CD1c-positive myeloid dendritic cell (primary cell): ENCODE results near the gene OPHN1.
"Not testable (repeated sequence)": the region's sequence is repeated elsewhere in the genome, so short reads cannot be mapped to it uniquely, and the experiment has no call there.

Experiments used
- DNase-seq: peaks from one replicate; pipeline ENCODE4 v3.0.0-alpha.2; 2016; ENCODE audit errors: extremely low spot score

OPHN1 gene

GRCh38 chrX:68424719-68425118 is 8.6 kb downstream of the OPHN1 start:
- no peak for DNase-seq

GRCh38 chrX:68422478-68422877 is 10.8 kb downstream of the OPHN1 start:
- DNase-seq: no peak

- no peak for DNase-seq
Measured at GRCh38 chrX:68421636-68422035, 11.7 kb downstream of the OPHN1 start.

- no peak for DNase-seq
Measured at GRCh38 chrX:68420559-68420958, 12.7 kb downstream of the OPHN1 start.

GRCh38 chrX:68419975-68420374 is 13.3 kb downstream of the OPHN1 start:
- peak; percentile 22 for DNase-seq

GRCh38 chrX:68417651-68418050 is 15.6 kb downstream of the OPHN1 start:
- DNase-seq: no peak

GRCh38 chrX:68416592-68416991 is 16.7 kb downstream of the OPHN1 start:
- no peak for DNase-seq

GRCh38 chrX:68415316-68415715 is 18.0 kb downstream of the OPHN1 start:
- DNase-seq: peak; percentile 20

- no peak for DNase-seq
Measured at GRCh38 chrX:68413254-68413653, 20.0 kb downstream of the OPHN1 start.

GRCh38 chrX:68411729-68412128 is 21.6 kb downstream of the OPHN1 start:
- DNase-seq: no peak

- DNase-seq: no peak
Measured at GRCh38 chrX:68409194-68409593, 24.1 kb downstream of the OPHN1 start.

- DNase-seq: no peak
Measured at GRCh38 chrX:68403522-68403921, 29.8 kb downstream of the OPHN1 start.

- DNase-seq: no peak
Measured at GRCh38 chrX:68403038-68403437, 30.3 kb downstream of the OPHN1 start.

GRCh38 chrX:68402094-68402493 is 31.2 kb downstream of the OPHN1 start:
- DNase-seq: no peak

GRCh38 chrX:68398291-68398690 is 35.0 kb downstream of the OPHN1 start:
- no peak for DNase-seq

- DNase-seq: no peak
Measured at GRCh38 chrX:68396953-68397352, 36.3 kb downstream of the OPHN1 start.

GRCh38 chrX:68389419-68389960 is 43.8 kb downstream of the OPHN1 start:
- not testable (repeated sequence) for DNase-seq

- no peak for DNase-seq
Measured at GRCh38 chrX:68387776-68388175, 45.5 kb downstream of the OPHN1 start.

GRCh38 chrX:68383540-68383939 is 49.8 kb downstream of the OPHN1 start:
- DNase-seq: no peak

GRCh38 chrX:68377579-68377978 is 55.7 kb downstream of the OPHN1 start:
- not testable (repeated sequence) for DNase-seq

- no peak for DNase-seq
Measured at GRCh38 chrX:68376373-68376772, 56.9 kb downstream of the OPHN1 start.

- DNase-seq: no peak
Measured at GRCh38 chrX:68375803-68376202, 57.5 kb downstream of the OPHN1 start.

- DNase-seq: no peak
Measured at GRCh38 chrX:68372665-68373064, 60.6 kb downstream of the OPHN1 start.

- DNase-seq: no peak
Measured at GRCh38 chrX:68369559-68369958, 63.7 kb downstream of the OPHN1 start.
